Neural progenitor cell (in vitro differentiated cells): ENCODE measurements around the gene ALMS1. TPM values are rescaled to one million over a fixed set of nuclear protein-coding genes. Genes with fewer than 3 reads are reported as not detected.

ENCODE experiments used
- DNase-seq: peaks from one replicate; pipeline ENCODE4 v3.0.0-alpha.2; 2016; ENCODE audit warnings: low spot score
- H2AFZ ChIP-seq: fragments of 200-600 bp; sonication (generic); replicated peaks from 2 replicates; pipeline ENCODE4 v1.6.1; 2016; ENCODE audit warnings: antibody characterized with exemption
- H3F3A ChIP-seq: fragments of 200-600 bp; sonication (generic); 2 replicates; pipeline ENCODE4 v1.6.1; 2016; ENCODE audit warnings: antibody characterized with exemption, low read depth
- H3K27ac ChIP-seq: fragments of 200-600 bp; sonication (generic); 2 replicates; pipeline ENCODE4 v1.5.1; 2016; ENCODE audit warnings: mild to moderate bottlenecking
- H3K27me3 ChIP-seq: fragments of 200-600 bp; sonication (generic); 2 replicates; pipeline ENCODE4 v1.6.1; 2016; ENCODE audit warnings: mild to moderate bottlenecking, moderate library complexity
- H3K36me3 ChIP-seq: fragments of 200-600 bp; sonication (generic); 2 replicates; pipeline ENCODE4 v1.5.1; 2016
- H3K4me1 ChIP-seq: fragments of 200-600 bp; sonication (generic); 2 replicates; pipeline ENCODE4 v1.6.1; 2016; ENCODE audit warnings: mixed run types
- H3K4me2 ChIP-seq: fragments of 200-600 bp; sonication (generic); 2 replicates; pipeline ENCODE4 v1.6.1; 2016
- H3K4me3 ChIP-seq: fragments of 200-600 bp; sonication (generic); 2 replicates; pipeline ENCODE4 v1.5.1; 2016
- H3K79me2 ChIP-seq: fragments of 200-600 bp; sonication (generic); 2 replicates; pipeline ENCODE4 v1.6.1; 2016; ENCODE audit warnings: low read depth
- H3K9ac ChIP-seq: fragments of 200-600 bp; sonication (generic); 2 replicates; pipeline ENCODE4 v1.6.1; 2016
- H3K9me3 ChIP-seq: fragments of 200-600 bp; sonication (generic); 2 replicates; pipeline ENCODE4 v1.5.1; 2016; ENCODE audit warnings: low read depth
- H4K20me1 ChIP-seq: fragments of 200-600 bp; sonication (generic); 2 replicates; pipeline ENCODE4 v1.6.1; 2016; ENCODE audit warnings: low read depth
- H3K27ac Mint-ChIP-seq: 3 replicates; pipeline ENCODE4 v1.8.0; 2021; ENCODE audit warnings: mixed read lengths
- H3K27me3 Mint-ChIP-seq: 2 replicates; pipeline ENCODE4 v1.8.0; 2022; ENCODE audit warnings: low read depth, mild to moderate bottlenecking, inconsistent platforms, moderate library complexity, mixed read lengths; ENCODE audit not compliant: insufficient read depth
- H3K36me3 Mint-ChIP-seq: 3 replicates; pipeline ENCODE4 v1.8.0; 2021; ENCODE audit warnings: mixed read lengths
- H3K4me1 Mint-ChIP-seq: 3 replicates; pipeline ENCODE4 v1.8.0; 2021; ENCODE audit warnings: mixed read lengths
- H3K4me3 Mint-ChIP-seq: 3 replicates; pipeline ENCODE4 v1.8.0; 2021; ENCODE audit warnings: mild to moderate bottlenecking, moderate library complexity, mixed read lengths
- H3K9me3 Mint-ChIP-seq: 3 replicates; pipeline ENCODE4 v1.8.0; 2020; ENCODE audit warnings: mixed read lengths
- CTCF ChIP-seq: fragments of 200-600 bp; sonication (generic); IDR thresholded peaks from 2 replicates; pipeline ENCODE4 v1.5.1; 2017; ENCODE audit warnings: antibody characterized with exemption, mild to moderate bottlenecking
- EZH2 ChIP-seq: fragments of 200-600 bp; sonication (generic); IDR thresholded peaks from 2 replicates; pipeline ENCODE4 v1.6.1; 2017; ENCODE audit warnings: antibody characterized with exemption, mild to moderate bottlenecking, moderate library complexity
- EZH2phosphoT487 ChIP-seq: fragments of 200-600 bp; sonication (generic); IDR thresholded peaks from 2 replicates; pipeline ENCODE4 v1.6.1; 2017; ENCODE audit warnings: antibody characterized with exemption
- total RNA-seq: library from RNA; depleted of rRNA; stranded (reverse); fragments of >200 nt; gene quantifications from 2 replicates; pipeline ENCODE4 v1.2.3, GENCODE V29; 2015; ENCODE audit warnings: low replicate concordance

ALMS1 gene
- total RNA-seq, 1 donor from 2014 or later, result 58.8 TPM

DNA sequence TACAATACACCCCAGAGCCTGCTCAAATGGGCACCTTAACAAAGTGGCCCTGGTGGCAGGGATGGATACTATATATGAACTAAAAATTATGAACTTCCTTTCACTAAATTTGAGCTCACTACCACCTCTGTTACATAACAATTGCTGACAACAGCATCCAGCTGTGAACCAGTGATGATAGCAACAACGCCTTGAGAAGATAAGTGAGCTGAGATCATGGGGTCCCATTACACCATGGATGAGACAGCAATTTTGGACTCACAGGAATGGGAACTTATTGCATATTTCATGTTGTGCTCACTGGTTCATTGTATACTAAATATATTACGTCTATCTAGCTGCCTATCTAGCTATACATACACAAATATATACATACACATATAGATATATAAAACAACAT is 16.9 kb upstream of the ALMS1 start:
- H3K4me2 ChIP-seq, result no peak overlapping the region
- H3K4me3 ChIP-seq, result no peak overlapping the region
- no peaks in the 10 kb centered on the region for H4K20me1 ChIP-seq
- H3K27me3 ChIP-seq, result peaks cover 17% of the 10 kb centered on the region
- no peaks in the 10 kb centered on the region for H3K9me3 ChIP-seq
- no peaks in the 10 kb centered on the region for H3K4me1 ChIP-seq
- TF ChIP-seq EZH2phosphoT487 (no peak), EZH2 (no peak), CTCF (no peak)
- H3K79me2 ChIP-seq, result no peaks in the 10 kb centered on the region
- no peaks in the 10 kb centered on the region for H3K4me1 Mint-ChIP-seq
- DNase-seq, result no peak
- no peaks in the 10 kb centered on the region for H3K36me3 Mint-ChIP-seq
- H3K27ac ChIP-seq, result no peak overlapping the region
- no peak overlapping the region for H3K27ac Mint-ChIP-seq
- no peak overlapping the region for H3K9ac ChIP-seq
- H3K4me3 Mint-ChIP-seq, result no peak overlapping the region
- no peak overlapping the region for H2AFZ ChIP-seq
- no peaks in the 10 kb centered on the region for H3K9me3 Mint-ChIP-seq
- H3K36me3 ChIP-seq, result no peaks in the 10 kb centered on the region
- H3F3A ChIP-seq, result no peaks in the 10 kb centered on the region
- H3K27me3 Mint-ChIP-seq, result peaks cover 7% of the 10 kb centered on the region

DNA sequence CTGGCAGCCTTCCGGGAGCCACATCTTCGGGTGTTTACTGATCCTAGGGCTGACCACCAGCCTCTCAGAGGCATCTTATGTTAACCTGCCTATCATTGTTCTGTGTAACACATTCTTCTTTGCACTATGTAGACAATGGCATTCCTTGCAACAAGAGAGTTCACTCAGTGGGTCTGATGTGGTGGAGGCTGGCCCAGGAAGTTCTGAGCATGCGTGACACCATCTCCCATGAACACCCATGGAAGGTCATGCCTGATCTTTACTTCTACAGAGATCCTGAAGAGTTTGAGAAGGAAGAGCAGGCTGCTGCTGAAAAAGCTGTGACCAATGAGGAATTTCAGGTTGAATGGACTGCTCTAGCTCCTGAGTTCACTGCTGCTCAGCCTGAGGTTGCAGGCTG is 15.3 kb upstream of the ALMS1 start:
- no peaks in the 10 kb centered on the region for H3K79me2 ChIP-seq
- H3K36me3 ChIP-seq, result no peaks in the 10 kb centered on the region
- no peaks in the 10 kb centered on the region for H4K20me1 ChIP-seq
- DNase-seq, result peak; percentile 4
- H3K4me2 ChIP-seq, result no peak overlapping the region
- Mint-ChIP-seq H3K4me3 (no peak overlapping the region), H3K27me3 (peaks cover 9% of the 10 kb centered on the region), H3K36me3 (no peaks in the 10 kb centered on the region), H3K9me3 (no peaks in the 10 kb centered on the region), H3K27ac (no peak overlapping the region), H3K4me1 (no peaks in the 10 kb centered on the region)
- no peak overlapping the region for H3K27ac ChIP-seq
- no peaks in the 10 kb centered on the region for H3K4me1 ChIP-seq
- H3K9me3 ChIP-seq, result no peaks in the 10 kb centered on the region
- no peaks in the 10 kb centered on the region for H3F3A ChIP-seq
- H3K9ac ChIP-seq, result no peak overlapping the region
- no peak overlapping the region for H2AFZ ChIP-seq
- TF ChIP-seq CTCF (no peak), EZH2 (no peak), EZH2phosphoT487 (no peak)
- H3K4me3 ChIP-seq, result no peak overlapping the region
- peaks cover 21% of the 10 kb centered on the region for H3K27me3 ChIP-seq

GRCh38 chr2:73373344-73373743 is 12.3 kb upstream of the ALMS1 start:
- TF ChIP-seq CTCF (no peak), EZH2 (no peak), EZH2phosphoT487 (no peak)
- Histone ChIP-seq H3K27me3 (peaks cover 29% of the 10 kb centered on the region), H3K27ac (no peak overlapping the region), H3K4me2 (no peak overlapping the region), H2AFZ (no peak overlapping the region), H4K20me1 (no peaks in the 10 kb centered on the region), H3K9ac (no peak overlapping the region), H3K36me3 (no peaks in the 10 kb centered on the region), H3K4me1 (no peaks in the 10 kb centered on the region), H3F3A (no peaks in the 10 kb centered on the region), H3K9me3 (no peaks in the 10 kb centered on the region), H3K4me3 (no peak overlapping the region), H3K79me2 (no peaks in the 10 kb centered on the region)
- H3K36me3 Mint-ChIP-seq, result no peaks in the 10 kb centered on the region
- peaks cover 7% of the 10 kb centered on the region for H3K27me3 Mint-ChIP-seq
- no peak overlapping the region for H3K4me3 Mint-ChIP-seq
- no peak overlapping the region for H3K27ac Mint-ChIP-seq
- no peak for DNase-seq
- H3K9me3 Mint-ChIP-seq, result no peaks in the 10 kb centered on the region
- no peaks in the 10 kb centered on the region for H3K4me1 Mint-ChIP-seq
